ENCODE results near the gene PCSK4.
"Not testable (repeated sequence)": the region's sequence is repeated elsewhere in the genome, so short reads cannot be mapped to it uniquely, and the experiment has no call there.

The PCSK4 gene

DNA sequence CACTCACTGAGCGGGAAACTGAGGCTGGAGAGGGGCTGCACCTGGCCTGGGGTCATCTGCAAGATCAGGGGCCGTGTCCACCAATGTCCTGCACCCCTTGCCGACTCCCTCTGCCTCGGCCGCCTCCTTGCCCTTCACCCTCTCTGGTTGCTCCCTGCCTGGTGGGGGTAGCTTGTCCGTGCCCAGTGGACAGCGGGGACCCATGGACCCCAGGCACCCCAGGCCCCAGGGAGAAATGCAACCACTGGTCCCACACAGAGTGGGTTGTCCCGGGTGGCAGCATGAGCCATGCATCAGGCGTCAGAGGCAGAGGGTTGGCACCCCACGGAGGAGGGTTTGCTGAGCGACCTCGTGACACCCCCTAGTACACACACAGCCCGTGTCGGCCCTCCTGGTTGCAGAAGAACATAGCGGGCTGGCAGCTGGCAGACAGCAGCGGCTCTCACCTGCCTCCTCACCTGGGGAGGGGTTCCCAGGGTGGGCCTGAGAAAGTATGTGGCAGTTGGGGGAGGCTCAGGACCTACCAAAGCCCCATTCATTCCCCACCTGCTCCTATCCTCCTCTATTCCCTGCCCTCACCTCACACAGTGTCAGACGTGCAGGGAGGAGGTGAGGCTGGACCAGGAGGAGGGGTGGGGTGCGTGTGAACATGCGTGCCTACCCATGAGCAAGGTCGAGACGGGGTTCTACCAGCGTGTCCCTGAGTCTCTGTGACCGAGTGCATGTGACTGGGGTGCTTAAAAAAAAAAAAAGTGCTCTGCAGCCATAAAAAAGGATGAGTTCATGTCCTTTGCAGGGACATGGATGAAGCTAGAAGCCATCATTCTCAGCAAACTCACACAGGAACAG lies 14.0 kb upstream of the PCSK4 start:
- no peak for FAIRE-seq

DNA sequence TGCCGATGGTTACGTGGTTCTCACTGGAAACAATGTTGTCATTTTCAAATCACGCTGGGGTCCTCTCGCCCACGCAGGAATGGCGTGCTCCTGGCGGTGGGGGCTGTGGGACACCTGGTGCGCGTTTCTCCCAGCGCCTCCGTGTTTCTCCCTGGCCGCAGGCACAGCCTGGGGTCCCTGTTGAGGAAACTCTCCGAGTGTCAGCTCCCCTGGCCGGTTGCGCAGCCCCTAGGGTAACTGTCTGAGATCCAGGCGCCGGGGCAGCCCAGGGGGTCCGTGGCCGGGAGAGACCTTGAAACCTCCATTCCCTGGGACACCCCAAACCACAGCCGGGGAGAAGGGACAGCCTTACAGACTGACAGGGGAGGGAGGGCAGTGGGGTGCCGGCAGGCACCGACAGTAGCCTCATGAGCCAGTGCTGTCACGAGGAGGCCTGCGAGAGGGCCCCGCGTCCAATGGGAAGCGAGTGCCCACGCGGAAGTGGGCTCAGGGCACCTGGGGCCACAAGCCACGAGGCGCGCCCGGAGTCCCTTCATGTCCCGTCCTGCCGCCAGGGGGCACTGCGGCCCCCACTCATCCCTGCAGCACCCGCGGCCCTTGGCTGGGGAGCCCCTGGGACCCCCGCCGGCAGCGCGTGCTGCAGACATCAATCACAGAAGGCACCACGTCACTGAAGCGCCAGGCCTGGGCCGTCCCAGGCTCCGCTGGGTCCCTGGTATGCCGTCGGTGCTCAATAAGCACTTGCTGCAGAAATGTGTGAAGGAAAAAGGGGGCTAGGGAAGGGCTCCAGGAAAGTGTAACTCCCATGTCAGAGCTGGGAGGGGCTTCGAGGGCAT lies 13.2 kb upstream of the PCSK4 start:
- FAIRE-seq: no peak

DNA sequence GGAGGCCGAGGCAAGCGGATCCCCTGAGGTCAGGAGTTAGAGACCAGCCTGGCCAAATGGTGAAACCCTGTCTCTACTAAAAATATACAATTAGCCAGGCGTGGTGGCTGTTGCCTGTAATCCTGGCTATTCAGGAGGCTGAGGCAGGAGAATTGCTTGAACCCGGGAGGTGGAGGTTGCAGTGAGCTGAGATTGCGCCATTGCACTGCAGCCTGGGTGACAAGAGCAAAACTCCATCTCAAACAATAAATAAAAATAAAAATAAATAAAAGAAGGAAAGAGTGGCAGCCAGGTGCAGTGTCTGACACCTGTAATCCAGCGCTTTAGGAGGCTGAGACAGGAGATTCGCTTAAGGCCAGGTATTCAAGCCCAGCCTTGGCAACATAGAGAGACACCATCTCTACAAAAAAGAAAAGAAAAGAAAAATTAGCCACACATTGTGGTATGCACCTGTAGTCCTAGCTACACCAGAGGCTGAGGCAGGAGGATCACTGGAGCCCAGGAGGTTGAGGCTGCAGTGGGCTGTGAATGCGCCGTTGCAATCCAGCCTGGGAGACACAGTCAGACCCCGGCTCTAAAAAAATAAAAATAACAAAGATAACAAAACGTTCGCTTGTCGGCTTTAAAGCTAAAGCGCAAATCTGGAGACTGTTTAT lies 12.4 kb upstream of the PCSK4 start:
- FAIRE-seq: no peak

- FAIRE-seq: no peak
Observed at GRCh38 chr19:1501200-1501595, 11.0 kb upstream of the PCSK4 start.

- not testable (repeated sequence) for FAIRE-seq
Observed at GRCh38 chr19:1499231-1499630, 9.1 kb upstream of the PCSK4 start.

DNA sequence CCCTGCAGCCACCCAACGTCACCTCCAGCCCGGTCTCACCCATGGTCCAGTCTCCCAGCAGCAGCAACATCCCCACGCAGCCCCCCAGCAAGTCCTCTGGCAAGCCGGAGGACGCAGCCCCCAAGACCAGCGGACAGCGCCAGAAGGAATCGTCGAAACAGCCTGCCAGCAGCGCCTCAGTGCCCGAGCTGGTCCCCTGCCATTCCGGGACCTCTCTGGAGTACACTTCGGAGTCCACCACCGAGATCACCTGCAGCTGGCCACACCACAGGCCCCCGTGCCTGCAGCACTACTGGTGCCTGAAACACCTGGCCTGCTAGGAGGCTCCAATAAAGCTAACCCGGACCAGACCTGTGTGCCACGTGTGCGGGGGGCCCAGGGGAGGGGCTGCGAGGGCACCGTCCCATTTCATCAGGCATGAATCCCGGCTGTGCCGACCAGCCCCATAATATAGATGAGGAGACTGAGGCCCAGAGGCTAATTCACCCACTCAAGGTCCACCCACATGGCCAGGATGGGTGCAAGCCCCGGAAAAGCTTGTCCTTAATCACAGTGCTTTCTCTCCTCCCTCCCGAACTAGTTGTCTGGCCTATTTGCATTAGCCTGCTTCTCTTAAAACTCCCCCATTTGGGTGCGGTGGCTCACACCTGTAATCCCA lies 7.6 kb upstream of the PCSK4 start:
- no peak for FAIRE-seq

- no peak for FAIRE-seq
Observed at GRCh38 chr19:1496714-1497577, 6.8 kb upstream of the PCSK4 start.

DNA sequence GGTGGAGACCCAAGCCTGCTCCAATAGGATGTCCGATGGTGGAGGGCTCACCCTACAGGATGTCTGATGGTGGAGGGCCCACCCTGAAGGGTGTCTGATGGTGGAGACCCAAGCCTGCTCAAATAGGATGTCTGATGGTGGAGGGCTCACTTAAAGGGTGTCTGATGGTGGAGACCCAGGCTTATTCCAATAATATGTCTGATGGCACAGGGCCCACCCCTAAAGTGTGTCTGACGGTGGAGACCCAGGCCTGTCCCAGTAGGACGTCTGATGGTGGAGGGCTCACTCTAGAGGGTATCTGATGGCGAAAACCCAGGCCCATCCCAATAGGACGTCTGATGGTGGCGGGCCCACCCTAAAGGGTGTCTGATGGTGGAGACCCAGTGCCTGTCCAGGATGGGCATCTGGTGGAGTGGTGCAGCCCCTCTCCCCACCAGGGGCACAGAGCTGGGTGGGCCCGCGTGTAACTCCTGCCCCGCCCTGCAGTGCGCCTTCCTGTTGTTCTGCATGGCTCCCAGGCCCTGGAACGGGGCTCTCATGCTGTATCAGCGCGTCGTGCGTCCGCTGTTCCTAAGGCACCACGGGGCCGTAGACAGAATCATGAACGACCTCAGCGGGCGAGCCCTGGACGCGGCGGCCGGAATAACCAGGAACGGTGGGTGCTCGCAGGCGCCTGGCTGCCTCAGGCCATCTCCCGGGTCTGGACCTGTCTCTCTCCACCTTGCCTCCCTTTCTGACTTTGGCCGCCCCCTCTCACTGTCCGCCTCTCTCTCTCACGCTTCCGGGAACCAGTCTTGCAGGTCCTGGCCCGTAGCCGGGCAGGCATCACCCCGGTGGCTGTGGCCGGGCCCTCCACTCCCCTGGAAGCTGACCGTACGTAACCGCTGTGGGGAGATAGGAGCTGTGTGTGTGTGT lies 5.9 kb upstream of the PCSK4 start:
- no peak for FAIRE-seq

DNA sequence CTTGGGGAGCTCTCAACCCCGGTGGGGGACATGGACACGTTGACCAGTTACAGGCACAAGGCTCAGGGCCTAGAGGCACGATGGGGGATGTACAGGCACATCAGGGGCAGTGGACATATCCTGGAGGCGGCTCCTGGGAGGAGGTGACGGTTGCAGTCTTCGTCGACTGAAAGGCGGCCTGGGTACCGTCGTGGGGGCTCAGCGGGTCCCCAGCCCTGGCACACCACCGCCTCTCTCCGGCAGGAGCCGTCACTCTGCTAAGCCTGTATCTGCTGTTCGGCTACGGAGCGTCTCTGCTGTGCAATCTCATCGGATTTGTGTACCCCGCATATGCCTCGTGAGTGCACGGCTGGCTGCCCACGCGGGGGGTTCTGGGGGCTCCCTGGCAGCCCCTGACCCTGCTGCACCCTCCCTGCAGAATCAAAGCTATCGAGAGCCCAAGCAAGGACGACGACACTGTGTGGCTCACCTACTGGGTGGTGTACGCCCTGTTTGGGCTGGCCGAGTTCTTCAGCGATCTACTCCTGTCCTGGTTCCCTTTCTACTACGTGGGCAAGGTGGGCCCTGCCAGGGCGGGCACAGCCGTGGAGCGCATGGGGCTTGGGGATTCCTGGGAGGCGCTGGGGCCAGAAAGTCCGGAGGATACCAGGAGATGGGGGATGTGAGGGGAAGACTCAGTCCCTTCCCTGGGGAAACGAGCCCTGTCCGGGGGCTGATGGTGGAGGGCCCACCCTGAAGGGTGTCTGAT lies 5.1 kb upstream of the PCSK4 start:
- no peak for FAIRE-seq

- no peak for FAIRE-seq
Observed at GRCh38 chr19:1494115-1494815, 4.1 kb upstream of the PCSK4 start.

DNA sequence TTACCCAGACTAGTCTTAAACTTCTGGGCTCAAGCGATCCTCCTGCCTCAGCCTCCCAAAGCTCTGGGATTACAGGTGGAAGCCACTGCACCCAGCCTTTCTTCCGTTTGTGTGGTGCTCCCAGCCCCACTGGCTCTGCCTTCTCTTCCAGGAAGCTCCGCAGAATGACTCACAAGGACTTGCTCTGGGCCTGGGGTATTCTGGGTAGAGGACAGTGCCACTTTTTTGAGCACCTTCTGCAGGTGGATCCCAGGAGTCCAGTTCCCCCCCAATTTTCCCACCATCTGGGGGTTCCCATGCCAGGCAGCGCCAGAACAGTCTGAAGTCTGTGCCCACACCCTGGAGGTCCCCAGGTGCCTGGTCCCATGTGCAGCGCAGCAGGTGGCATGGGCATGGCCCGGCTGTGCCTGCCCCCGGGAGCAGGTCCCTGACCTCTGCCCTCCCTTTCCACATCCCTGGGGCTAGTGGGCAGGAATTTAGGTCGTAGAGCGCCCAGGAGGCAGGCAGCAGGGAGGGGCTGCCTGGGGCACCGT lies 2.4 kb upstream of the PCSK4 start:
- no peak for FAIRE-seq

GRCh38 chr19:1491849-1492170 lies 1.7 kb upstream of the PCSK4 start:
- FAIRE-seq: no peak

DNA sequence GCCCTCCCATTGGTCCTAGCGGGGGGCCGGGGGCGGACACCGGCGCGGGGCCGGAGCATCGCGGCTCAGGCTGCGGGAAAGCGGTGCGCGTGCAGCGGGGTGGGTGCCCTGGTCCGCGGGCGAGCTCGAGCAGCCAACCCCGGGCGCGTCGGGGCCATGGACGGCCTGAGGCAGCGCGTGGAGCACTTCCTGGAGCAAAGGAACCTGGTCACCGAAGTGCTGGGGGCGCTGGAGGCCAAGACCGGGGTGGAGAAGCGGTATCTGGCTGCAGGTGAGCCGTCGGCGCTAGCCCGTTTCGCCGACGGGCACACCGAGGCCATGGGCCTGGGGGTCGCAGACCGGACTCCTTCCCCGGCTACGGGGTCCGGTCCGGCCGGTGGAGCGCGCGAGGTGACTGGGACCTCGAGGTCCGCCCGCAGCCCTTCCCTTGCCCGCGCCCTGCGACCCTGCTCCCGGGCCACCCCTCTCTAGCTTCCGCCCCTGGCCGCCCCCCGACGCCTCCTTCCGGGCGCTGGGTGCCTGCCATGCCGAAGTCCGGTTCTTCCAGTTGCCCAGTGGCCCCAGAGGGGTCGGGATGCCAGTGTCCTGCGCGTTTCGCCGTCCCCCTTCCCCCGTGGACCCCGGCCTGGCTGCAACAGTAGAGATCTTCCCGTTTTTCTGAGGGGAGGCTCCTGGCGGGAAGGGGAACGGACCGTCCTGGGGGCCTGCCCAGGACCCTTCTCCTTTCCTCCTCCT lies 1.1 kb upstream of the PCSK4 start, which contains the start of gene REEP6:
REEP6 (plus strand) TSS at position 68 of the 735 bp plus-strand sequence; CDS start at position 157, 89 bp downstream.
- FAIRE-seq: no peak

GRCh38 chr19:1489463-1490310 lies 463 bp downstream of the PCSK4 start:
- no peak for FAIRE-seq

DNA sequence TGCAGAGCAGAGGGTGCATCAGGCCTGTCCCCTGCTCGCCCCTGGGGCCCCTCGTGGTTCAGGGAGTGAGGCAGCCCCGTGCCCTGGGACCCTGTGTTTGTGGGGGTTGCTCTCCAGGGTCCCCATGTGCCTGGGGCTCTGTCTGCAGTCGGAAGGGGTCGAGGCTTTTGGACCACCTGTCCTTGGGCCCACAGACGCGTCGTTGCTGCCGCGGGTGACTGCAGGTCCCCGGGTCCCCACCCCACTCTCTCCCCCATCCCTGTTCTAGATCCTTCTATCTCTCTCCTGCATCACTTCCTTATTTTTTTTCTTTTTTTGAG lies 1.9 kb downstream of the PCSK4 start:
- no peak for FAIRE-seq

GRCh38 chr19:1487576-1488281 lies 2.4 kb downstream of the PCSK4 start:
- FAIRE-seq: no peak
